ENCODE data around the gene MGAT3.

The MGAT3 gene

GRCh38 chr22:39473851-39474250 is 17.0 kb downstream of the MGAT3 start:
- no peak for DNase-seq

- DNase-seq = no peak
Observed at GRCh38 chr22:39474351-39475111, 17.7 kb downstream of the MGAT3 start.

DNA sequence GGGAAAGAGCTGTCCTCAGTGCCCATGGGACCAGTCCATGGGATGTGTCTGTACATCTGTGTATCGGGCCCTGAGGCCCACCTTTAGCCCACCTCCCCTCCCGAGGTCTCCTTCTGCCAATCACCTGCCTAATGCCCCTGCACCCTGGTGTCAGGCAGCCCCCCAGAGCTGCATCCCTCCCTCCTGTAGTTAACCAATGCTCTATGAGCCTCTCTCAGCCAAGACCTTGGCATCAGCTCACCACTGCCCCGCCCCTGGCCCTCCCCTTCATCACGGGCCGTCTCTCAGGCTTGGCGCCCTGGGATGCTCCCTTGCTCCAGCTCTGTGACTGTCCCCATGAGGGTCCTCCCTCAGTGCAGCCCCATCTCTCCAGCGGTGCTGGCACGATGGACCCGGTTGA is 18.5 kb downstream of the MGAT3 start:
- DNase-seq = no peak

GRCh38 chr22:39475902-39476301 is 19.1 kb downstream of the MGAT3 start:
- peak; percentile 4 for DNase-seq

GRCh38 chr22:39476664-39477063 is 19.9 kb downstream of the MGAT3 start:
- no peak for DNase-seq

- DNase-seq = no peak
Observed at GRCh38 chr22:39477542-39477941, 20.7 kb downstream of the MGAT3 start.

GRCh38 chr22:39478441-39478850 is 21.6 kb downstream of the MGAT3 start:
- no peak for DNase-seq

GRCh38 chr22:39479254-39479653 is 22.4 kb downstream of the MGAT3 start:
- DNase-seq = no peak

DNA sequence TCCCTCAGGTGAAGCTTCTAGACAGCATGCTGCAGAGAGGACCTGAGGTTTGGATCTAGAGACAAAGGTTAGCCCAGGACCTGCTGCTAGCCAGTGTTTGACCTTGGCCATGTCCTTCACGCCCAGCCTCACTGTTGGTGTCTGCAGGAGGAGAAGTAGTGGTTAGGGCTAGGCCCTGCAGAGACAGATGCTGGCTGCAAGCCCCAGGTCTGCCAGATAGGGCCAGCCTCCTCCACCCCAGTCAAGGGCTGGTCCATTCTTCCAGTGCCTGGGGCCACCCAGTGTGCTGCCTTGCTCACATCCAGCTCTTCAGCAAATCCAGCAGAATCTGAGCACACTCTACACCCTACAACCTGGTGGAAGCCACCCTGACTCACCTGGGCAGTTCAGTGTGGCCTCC is 23.7 kb downstream of the MGAT3 start:
- no peak for DNase-seq

- DNase-seq = no peak
Observed at GRCh38 chr22:39481054-39481453, 24.2 kb downstream of the MGAT3 start.

DNA sequence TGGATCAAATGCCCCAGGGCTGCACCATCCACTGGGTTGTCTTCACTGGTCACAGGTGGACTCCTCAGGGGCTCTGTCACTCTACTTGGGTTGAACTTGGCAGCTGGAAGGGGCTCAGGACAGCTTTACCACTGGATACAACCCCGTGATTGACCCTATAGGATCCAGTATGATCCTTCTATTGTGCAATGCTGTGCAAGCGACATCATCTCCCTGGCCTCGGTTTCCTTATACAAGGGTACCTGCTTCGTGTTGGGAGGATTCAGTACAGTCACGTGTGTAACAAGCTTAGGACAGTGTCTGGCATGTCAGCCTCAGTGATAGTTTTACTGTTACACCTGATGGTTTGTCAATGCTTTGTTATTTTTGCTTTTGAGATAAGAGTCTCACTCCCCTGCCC is 24.8 kb downstream of the MGAT3 start:
- DNase-seq = no peak

GRCh38 chr22:39482768-39483167 is 26.0 kb downstream of the MGAT3 start:
- DNase-seq = no peak

DNA sequence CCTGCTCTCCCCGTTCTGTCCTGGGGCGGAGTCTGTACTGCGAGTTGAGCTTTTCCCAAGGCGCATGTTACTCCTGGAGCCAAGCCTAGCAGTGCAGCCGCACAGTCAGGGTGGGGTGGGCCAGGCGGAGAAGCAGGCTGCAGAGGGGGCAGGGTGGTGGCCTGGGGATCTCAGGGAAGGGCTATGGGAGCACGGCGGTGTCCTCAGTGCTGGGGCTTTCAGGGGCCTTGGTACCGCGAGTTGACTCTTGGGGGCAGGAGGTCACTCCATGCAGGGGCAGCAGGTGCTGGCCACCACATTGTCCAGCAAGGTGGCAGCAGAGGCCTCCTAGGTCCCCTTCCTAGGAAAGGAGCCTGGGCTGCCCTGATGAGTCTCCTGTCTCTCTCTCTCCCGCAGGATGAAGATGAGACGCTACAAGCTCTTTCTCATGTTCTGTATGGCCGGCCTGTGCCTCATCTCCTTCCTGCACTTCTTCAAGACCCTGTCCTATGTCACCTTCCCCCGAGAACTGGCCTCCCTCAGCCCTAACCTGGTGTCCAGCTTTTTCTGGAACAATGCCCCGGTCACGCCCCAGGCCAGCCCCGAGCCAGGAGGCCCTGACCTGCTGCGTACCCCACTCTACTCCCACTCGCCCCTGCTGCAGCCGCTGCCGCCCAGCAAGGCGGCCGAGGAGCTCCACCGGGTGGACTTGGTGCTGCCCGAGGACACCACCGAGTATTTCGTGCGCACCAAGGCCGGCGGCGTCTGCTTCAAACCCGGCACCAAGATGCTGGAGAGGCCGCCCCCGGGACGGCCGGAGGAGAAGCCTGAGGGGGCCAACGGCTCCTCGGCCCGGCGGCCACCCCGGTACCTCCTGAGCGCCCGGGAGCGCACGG is 30.4 kb downstream of the MGAT3 start:
- no peak for DNase-seq

DNA sequence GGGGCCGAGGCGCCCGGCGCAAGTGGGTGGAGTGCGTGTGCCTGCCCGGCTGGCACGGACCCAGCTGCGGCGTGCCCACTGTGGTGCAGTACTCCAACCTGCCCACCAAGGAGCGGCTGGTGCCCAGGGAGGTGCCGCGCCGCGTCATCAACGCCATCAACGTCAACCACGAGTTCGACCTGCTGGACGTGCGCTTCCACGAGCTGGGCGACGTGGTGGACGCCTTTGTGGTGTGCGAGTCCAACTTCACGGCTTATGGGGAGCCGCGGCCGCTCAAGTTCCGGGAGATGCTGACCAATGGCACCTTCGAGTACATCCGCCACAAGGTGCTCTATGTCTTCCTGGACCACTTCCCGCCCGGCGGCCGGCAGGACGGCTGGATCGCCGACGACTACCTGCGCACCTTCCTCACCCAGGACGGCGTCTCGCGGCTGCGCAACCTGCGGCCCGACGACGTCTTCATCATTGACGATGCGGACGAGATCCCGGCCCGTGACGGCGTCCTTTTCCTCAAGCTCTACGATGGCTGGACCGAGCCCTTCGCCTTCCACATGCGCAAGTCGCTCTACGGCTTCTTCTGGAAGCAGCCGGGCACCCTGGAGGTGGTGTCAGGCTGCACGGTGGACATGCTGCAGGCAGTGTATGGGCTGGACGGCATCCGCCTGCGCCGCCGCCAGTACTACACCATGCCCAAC is 31.2 kb downstream of the MGAT3 start:
- DNase-seq = no peak

DNA sequence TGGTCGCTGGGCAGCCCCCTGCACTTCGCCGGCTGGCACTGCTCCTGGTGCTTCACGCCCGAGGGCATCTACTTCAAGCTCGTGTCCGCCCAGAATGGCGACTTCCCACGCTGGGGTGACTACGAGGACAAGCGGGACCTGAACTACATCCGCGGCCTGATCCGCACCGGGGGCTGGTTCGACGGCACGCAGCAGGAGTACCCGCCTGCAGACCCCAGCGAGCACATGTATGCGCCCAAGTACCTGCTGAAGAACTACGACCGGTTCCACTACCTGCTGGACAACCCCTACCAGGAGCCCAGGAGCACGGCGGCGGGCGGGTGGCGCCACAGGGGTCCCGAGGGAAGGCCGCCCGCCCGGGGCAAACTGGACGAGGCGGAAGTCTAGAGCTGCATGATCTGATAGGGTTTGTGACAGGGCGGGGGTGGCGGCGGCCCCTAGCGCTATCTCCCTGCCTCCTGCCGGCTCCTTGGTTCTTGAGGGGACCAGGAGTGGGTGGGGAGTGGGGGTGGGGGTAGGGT is 31.8 kb downstream of the MGAT3 start:
- DNase-seq = no peak

DNA sequence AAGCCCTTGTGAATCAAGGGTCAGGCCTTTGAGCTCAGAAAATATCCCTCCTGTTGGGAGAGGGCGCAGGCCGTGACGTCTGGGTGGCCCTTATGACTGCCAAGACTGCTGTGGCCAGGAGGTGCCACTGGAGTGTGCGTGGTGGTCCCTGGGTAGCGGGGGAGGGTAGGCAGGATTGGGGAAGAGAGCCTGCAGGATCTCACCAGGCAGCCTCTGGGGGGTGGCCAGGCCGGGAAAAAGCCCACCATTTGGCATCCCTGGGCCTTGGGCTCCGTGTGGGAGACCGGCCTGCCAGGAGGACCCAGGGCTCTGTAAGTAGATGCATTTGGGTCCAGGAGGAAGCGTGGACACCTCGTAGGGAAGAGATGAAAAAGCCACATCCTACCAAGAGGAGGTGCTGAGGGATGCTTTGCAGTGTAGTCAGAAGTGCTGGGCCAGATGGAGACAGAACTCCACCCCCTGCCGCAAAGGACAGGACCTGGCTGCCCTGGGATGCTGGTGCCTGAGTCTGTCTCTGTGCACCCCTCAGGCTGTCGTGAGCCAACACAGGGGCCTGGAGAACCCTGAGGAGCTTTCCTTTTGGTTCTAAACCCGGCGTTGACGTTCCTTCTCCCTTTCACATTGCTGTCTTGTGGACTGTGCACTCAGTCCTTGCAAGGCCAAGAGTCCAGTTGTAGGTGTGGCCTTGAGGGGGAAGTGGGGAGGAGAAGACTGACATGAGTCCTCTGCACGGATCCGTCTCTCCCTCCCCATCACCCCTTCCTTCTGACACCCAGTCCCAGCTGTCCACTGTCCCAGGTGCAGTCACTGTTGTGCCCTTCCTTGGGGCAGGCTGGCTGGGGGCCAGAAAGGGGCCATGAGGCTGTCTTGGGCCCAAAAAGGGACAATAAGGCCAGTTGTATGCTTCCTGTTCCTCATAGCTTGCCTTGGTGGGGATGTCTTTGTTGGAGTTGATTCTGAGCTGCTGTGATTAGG is 32.6 kb downstream of the MGAT3 start:
- DNase-seq = no peak

DNA sequence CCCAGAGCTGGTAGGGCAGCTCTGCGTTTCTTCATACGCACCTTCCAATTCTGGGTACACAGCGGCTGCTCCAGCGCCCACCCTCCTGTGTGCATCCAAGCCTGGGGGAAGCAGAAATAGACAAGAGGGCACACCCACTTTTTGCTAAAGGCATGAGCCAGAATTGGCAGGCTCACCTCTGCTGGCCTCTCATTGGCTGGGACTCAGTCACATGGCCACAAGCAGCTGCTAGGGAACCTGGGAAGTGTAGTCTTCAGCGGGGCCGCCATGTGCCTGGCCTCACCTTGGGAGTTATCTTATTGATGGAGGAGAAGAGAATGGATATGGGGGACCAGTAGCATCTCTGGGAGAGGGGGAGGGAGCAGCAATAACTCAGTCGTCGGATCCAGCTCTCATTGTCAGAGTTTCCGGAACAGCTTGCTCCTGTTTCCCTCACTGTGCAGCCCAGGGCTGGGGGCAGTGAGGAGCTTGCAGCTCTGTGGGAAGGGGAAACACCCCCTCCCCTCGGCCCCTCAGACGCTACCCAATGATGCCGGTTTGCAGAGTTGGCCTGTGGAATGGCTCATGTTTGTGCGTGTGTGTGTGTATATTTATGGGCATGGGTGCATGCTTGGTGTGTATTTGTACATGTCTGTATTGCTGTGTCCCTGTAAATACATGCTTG is 33.5 kb downstream of the MGAT3 start:
- no peak for DNase-seq

DNA sequence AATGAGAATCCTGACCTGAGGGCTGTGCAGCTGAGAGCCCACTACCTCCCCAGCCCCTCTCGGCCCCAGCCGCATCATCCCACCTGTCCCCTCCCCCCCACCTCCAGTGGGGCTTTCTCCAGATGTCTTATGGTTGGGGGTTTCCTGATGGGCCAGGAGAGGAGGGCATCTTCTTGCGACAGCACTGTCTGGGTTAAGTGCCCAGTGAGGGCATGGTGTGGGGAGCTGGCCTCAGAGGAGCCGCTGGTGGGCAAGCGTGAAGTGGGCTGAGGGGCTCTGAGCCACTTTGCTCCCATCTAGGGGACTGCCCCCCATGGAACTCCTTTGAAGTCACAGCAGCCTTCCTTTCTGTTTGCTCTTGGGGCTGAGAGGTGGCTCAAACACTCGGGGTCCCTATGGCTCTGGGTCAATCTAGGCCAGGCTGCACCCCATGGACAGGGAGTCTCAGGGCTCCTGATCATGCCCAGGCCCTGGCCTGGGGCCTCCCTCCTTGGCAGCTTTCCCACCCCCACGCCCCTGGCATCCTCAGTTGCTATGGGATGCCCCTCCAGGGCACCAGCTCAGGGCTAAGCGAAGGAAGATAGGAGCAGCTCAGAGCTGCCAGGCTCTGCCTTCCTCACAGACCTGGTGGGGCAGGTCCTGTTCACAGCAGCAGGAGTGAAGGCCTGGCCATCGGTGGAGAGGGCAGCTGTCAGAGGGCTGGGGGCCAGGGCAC is 34.3 kb downstream of the MGAT3 start:
- DNase-seq = no peak

- DNase-seq = no peak
Observed at GRCh38 chr22:39491696-39492095, 34.9 kb downstream of the MGAT3 start.

DNA sequence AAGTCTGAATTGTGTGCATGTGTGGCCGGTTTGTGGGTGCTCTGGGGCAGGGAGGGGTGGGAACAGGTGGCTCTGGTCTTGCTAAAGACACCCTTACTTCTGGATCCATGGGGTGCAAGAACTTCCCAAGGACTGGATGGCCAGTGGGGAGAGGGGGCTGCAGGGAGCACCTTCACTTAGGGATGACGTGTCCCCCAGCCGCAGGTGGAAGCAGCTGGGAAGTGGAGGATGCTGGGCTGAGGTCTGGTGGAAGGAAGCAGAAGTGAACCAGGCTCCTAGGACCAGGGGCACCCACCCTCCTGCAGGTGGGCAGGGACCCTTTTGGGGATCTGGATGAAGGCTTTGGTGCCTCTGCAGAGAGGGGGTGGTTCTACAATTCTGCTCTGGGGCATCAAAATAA is 35.4 kb downstream of the MGAT3 start:
- no peak for DNase-seq

- DNase-seq = no peak
Observed at GRCh38 chr22:39493759-39494158, 36.9 kb downstream of the MGAT3 start.
